ENCODE results near the gene CA14. TPM values are rescaled to one million over a fixed set of nuclear protein-coding genes. Genes with fewer than 3 reads are reported as not detected.
"Not testable (repeated sequence)": the region's sequence is repeated elsewhere in the genome, so short reads cannot be mapped to it uniquely, and the experiment has no call there.

The CA14 gene
- total RNA-seq, 1 experiment from 2014 or later = 53.6 TPM

DNA sequence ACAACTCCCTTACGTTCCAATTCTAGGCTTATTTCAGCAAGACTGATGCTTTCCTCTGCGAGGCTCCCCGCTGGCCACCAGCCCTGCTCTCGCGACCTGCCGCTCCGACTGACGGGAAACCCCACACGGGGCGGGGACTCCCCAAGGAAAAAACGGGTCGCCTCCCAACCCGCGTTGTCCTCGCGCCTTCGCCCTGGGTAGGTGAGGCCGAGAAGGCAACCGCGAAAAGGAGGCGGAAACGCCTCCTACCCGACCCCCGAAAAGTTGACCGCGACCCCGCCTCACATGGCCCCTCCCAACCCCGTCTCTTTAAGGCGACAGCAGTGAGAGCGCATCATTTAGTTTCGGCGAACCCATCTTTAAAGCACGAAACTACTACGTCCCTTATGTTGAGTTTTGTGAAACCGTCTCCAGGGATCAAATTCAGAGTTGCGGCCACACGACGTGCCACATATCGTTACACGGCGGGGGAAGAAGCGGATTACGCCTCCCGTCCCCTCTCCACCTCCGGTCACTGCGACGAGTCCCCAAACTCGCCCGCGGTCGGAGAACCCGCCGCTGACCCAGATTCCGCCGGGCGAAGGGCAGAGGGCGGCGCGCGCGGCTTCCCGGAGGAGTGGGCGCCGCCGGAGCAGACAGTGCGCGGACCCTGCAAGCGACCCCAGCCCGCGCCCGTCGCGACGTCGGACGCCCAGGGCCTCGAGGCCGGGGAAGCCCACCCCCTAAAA lies 22.8 kb upstream of the CA14 start:
- peak; percentile 64 for DNase-seq (ENCODE audit: low read depth, low spot score)
- in situ Hi-C loops (cut with HindIII; ENCODE audit: low pct_unique_long_range_greater_than_20kb, low sequenced_read_pairs) = no loop called here

DNA sequence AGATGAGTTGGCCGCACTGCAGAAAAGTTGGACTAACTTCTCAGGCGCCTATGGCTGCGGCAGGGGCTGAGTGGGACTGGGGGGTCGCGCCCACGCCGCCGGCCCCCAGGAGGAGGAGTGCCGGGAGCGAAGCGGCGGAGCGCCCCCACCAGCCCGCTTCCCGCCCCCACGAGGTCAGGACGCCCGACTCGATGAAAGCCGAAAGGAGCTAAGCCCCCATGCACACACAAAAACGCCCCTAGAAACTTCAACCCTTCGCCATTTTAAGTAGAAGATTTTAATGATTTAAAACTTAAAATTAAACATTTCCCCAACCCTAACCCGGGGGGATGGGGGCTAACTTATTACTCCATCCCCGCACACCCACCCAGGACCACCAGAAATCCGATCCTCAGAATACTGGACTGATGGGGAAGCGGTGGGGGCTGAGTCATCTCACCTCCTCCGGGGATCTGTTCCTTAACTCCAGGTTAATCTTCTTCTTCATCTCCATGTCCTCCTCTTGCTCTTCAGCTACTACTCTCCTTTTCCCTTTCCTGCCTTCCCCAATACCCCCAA lies 22.2 kb upstream of the CA14 start:
- DNase-seq (ENCODE audit: low read depth, low spot score) = peak; percentile 8
- in situ Hi-C loops (cut with HindIII; ENCODE audit: low pct_unique_long_range_greater_than_20kb, low sequenced_read_pairs) = no loop called here

DNA sequence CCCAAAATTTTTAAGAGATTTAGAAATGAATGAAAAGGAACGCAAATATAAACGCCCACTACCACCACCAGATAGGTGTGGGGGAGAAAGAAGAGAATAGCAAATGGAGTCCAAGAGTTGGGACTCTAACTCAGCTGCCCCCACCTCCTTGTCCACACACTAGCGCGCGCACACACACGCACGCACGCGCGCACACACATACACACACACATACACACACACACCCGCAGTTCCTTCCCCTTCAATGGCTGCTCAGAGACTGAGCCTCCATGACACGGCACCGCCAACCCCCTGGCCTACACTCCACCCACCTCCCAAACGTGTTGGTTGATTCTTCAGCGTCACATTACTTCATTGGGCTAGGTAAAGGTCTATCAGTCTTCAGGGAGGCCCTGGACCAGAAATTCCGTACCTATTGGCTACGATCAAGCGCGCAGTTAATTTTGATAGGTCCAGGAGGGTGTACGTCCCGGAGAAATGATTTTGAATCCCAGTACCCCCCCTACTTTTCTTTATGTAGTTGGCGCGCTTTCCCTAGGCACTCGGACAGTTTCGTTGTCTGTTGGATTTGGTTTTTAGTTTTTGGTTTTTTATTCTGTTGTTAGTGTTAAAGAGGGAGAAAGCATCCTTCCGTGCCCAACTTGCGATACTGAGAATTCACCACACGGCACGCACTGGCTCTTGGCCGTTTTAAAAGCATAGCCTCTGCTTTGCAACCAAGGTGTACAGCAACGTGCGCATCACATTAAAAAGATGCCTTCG lies 21.5 kb upstream of the CA14 start, which contains the start of gene ANP32E:
Gene ANP32E (minus strand): TSS at position 261 of the 762 bp plus-strand sequence. CDS start 326 bp downstream, outside the sequence.
- peak; percentile 100 for DNase-seq (ENCODE audit: low read depth, low spot score)
- in situ Hi-C loops (cut with HindIII; ENCODE audit: low pct_unique_long_range_greater_than_20kb, low sequenced_read_pairs) = no loop called here

DNA sequence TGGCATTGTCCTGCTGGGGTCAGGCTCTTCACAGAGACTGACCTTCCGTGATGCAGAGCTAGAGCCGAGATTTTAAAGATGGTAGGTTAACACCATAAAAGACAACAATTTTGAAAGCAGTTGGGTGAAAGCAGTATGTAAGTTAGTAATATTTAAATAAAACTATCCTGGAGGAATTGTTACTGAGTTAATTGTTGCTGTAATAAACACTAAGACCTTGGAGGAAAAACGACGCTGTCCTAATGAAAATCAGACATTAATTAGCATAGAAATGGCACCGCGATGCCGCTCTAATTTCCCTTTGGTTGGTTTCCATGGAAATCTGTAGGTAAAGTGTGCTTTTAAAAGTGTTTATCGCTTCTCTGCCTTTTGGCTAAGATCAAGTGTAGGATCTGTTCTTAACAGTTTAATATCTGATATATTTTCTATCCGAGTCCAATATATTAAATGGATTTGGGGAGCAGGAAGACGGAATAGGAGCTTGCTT lies 20.9 kb upstream of the CA14 start:
- DNase-seq (ENCODE audit: low read depth, low spot score) = no peak
- in situ Hi-C loops (cut with HindIII; ENCODE audit: low pct_unique_long_range_greater_than_20kb, low sequenced_read_pairs) = no loop called here

DNA sequence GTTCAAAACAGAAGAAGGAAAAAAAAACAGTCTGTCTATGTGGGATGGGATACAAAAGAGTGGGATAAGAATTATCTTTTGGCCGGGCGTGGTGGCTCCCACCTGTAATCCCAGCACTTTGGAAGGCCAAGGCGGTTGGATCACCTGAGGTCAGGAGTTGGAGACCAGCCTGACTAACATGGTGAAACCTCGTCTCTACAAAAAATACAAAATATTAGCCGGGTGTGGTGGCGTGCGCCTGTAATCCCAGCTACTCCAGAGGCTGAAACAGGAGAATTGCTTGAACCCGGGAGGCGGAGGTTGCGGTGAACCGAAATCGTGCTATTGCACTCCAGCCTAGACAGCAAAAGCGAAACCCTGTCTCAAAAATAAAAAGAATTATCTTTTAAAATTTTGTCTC lies 20.4 kb upstream of the CA14 start:
- DNase-seq (ENCODE audit: low read depth, low spot score); in situ Hi-C loops (cut with HindIII; ENCODE audit: low pct_unique_long_range_greater_than_20kb, low sequenced_read_pairs): not testable (repeated sequence)

DNA sequence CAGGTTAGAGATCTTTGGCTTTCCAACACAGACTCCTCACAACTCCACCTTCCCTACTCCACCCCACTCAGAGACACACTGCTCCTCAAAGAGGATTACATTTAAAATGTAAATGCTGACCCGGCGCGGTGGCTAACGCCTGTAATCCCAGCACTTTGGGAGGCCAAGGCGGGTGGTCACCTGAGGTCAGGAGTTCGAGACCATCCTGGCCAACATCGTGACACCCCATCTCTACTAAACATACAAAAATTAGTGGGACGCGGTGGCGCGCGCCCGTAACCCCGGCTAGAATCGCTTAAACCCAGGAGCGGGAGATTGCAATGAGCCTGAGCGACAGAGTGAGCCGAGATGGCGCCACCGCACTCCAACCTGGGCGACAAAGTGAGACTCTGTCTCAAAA lies 19.8 kb upstream of the CA14 start:
- DNase-seq (ENCODE audit: low read depth, low spot score) = no peak
- in situ Hi-C loops (cut with HindIII; ENCODE audit: low pct_unique_long_range_greater_than_20kb, low sequenced_read_pairs) = no loop called here

DNA sequence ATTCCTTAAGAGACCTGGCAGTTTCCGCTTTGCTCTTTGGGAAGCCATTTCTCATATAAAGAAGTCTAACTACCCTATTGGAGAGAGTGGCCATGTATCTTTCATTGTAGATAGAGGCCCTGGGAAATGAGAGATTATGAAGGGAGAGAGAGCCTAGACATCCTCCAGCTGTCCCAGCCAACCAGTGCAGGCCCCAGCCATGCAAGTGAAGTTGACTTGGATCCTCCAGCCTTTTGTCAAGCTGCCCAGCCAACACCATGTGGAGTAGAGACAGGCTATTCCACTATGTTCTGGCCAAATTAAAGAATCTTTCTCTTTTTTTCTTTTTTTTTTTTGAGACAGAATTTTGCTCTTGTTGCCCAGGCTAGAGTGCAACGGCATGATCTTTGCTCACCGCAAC lies 14.6 kb upstream of the CA14 start:
- no peak for DNase-seq (ENCODE audit: low read depth, low spot score)
- in situ Hi-C loops (cut with HindIII; ENCODE audit: low pct_unique_long_range_greater_than_20kb, low sequenced_read_pairs) = no loop called here

DNA sequence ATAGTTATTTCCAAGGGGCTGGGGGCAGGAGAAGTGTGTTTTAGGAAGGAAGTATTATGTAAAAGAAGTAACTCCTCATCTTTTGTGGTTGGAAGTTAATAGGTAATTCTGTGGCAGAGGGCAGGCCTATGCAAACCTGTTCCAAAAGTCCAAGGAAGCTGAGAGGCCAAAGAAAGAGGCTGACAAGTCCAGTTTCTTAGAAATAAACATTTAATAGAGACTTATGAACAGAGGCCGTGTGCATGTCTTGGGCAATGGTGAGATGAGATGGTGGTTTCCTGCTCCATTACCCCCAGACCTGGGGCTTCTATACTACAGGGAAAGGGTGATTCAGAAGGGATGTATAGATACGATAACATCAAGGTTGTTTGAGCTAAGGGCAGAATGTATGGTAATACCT lies 7.6 kb upstream of the CA14 start:
- no peak for DNase-seq (ENCODE audit: low read depth, low spot score)
- in situ Hi-C loops (cut with HindIII; ENCODE audit: low pct_unique_long_range_greater_than_20kb, low sequenced_read_pairs) = no loop called here

DNA sequence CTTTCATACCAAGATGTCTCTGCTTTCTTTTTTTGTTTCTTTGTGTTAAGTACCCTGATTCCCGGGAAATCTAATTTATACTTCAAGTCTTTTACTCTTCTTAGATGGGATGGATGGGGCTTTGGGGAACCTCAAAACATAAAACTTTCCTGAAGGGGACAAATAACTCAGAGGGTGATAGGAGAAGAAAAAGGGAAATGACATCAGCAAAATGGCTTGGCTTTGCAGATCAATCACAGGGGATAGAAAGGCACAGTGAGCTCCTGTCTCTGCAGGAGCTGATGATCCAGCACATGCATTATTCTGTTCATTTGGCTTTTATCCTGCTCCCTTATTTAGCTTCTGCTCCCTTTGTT lies 1.4 kb upstream of the CA14 start:
- no peak for DNase-seq (ENCODE audit: low read depth, low spot score)
- in situ Hi-C loops (cut with HindIII; ENCODE audit: low pct_unique_long_range_greater_than_20kb, low sequenced_read_pairs) = no loop called here

DNA sequence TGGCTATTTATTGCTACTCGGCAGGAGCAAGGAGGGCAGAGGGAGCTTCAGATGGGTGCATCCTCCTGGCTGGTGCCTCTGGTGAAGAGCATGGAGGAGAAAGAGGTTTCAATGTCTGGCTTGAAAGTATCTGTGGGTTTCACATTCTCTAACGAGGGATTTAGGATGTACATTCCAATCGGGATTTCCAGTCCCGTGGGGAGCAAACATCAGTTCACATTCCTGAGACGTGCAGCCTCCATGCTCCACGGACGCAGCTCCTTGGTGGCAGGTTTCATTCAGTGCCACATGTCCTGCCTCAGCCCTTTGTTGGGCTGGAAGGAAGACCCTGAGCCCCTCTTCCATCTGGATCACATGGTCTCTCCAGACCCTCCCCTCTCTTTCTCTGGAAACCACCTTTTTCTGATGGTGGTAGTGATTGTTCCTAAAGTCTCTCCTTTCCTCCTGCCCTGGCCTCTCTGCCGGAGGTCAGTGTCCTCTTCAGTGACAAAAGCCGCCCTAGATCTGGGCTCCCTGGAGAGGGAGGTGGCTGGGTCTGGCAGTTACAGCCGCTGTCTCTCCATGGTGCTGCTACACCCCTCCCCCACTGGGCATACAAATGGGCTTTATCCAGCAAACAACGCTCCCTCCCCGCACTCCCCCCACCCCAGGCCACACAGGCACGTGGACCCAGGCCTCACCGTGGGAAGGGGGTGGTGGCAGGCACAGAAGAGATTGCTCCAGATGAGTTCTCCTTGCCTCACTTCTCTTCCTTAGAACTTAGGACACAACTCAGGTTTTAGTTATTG lies 826 bp upstream of the CA14 start:
- in situ Hi-C loops (cut with HindIII; ENCODE audit: low pct_unique_long_range_greater_than_20kb, low sequenced_read_pairs) = no loop called here
- DNase-seq (ENCODE audit: low read depth, low spot score) = peak; percentile 94

DNA sequence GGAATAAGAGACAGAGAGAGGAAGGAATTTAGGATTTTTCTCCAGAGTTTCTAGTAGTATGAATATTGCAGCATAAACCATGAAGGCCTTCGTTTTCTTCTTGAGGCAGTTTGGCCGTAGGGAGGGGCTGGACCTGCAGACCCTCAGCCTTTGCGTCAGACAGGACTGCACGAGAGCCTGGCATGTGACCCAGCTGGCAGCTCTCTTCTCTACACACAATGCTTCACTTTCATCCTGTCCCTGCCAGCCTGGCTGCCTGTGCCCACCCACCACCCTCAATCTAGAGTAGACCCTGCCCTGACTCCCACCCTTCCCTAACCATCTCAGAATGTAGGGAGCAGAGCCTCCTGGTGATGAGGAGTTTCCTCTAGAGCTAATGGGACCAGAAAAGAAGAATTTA lies 1.6 kb downstream of the CA14 start:
- DNase-seq (ENCODE audit: low read depth, low spot score) = peak; percentile 96
- in situ Hi-C loops (cut with HindIII; ENCODE audit: low pct_unique_long_range_greater_than_20kb, low sequenced_read_pairs) = no loop called here

DNA sequence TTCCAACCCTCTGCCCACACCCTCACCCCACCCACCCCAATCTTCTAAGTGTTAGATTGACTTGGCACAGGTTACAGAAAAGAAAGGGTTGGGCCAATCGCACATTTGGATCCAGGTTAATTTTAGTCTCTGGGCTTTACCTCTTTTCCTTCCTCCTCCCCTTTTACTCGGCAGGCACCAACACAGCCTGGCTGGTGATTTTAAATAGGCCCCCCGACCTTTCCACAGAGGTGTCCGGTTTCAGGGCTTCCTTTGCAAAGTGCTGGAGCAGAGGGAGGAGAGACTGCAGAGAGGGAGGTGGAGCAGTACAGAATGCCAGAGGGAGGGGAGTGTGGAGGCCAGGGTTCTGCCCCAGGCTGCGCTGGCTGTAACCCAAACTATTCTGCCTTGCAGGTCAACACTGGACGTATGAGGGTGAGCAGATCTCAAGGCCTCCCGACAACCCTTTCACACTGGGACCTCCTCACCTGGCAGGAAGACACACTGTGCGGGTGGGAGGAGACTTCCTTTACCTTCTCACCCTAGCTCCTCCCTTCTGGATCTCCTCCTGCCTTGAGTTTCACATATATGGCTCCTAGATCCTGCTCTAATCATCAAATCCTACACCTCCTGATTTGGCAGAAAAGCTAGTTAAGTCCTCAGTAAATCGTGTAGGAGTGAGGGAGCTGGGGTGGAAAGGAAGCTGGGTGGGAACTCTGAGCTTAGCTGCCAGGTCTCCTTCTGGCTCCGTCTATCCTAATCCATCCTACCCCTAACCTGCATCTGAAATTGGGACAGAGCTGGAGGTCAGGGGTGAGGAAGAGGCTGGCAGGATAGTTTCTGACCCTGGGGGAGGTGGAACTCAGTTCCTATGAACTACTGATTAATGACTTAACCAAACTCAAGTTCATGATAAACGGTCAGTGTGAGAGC lies 2.4 kb downstream of the CA14 start:
- peak; percentile 73 for DNase-seq (ENCODE audit: low read depth, low spot score)
- in situ Hi-C loops (cut with HindIII; ENCODE audit: low pct_unique_long_range_greater_than_20kb, low sequenced_read_pairs) = no loop called here

DNA sequence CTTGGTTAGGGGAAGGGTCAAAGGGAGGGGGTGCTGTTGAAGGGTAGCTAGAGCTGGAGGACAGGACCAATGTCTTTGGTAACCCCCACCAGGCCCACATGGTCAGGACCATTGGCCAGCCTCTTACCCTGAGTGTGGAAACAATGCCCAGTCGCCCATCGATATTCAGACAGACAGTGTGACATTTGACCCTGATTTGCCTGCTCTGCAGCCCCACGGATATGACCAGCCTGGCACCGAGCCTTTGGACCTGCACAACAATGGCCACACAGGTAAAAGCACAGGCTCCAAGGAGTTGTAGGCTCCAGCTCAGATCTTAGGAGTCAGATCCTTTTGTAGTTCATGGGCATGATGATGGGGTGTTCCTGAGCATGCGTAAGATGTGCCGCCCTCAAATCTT lies 3.8 kb downstream of the CA14 start:
- DNase-seq (ENCODE audit: low read depth, low spot score) = no peak
- in situ Hi-C loops (cut with HindIII; ENCODE audit: low pct_unique_long_range_greater_than_20kb, low sequenced_read_pairs) = no loop called here

DNA sequence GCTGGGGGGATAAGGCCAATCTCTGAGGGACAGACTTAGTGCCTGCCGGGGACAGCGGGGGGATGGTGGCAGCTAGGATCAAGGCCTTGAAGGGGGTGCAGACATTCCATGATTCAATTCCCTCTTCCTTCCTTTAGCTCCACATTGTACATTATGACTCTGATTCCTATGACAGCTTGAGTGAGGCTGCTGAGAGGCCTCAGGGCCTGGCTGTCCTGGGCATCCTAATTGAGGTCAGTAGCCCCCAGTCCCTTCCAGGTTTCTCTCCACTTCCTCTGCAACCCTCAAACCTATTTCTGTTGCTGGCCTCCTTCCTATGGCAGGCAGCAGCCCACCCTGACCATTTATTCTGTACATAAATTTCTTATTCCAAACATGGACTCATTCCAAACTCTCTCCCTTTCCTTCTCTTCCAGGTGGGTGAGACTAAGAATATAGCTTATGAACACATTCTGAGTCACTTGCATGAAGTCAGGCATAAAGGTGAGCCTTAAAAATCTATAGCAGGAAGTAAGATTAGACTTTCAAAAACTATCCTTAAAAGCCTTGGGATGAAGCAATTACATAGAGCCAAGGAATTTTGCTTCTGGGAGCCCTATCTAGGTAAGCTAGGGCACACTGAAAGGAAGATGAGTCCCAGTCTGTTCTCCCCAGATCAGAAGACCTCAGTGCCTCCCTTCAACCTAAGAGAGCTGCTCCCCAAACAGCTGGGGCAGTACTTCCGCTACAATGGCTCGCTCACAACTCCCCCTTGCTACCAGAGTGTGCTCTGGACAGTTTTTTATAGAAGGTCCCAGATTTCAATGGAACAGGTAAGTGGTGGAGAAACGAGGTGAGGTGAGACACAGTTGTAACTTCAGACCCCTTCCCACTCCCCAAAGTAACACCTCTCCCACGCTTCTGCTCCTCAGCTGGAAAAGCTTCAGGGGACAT lies 5.1 kb downstream of the CA14 start:
- DNase-seq (ENCODE audit: low read depth, low spot score) = no peak
- in situ Hi-C loops (cut with HindIII; ENCODE audit: low pct_unique_long_range_greater_than_20kb, low sequenced_read_pairs) = no loop called here

DNA sequence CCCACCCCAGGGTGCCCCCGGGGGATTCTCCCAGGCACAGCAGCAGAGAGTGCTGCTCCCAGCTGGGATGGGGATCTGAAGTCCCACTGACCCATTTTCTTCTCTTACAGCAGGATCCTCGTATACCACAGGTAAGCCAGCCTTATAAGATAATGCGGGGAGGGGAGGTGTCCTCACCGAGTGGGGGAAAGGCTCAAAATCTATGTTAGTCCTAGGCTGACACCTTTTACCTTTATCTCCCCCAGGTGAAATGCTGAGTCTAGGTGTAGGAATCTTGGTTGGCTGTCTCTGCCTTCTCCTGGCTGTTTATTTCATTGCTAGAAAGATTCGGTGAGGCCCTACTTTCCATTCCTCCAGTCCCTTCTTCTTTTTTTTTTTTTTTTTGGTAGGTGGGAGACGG lies 6.0 kb downstream of the CA14 start:
- DNase-seq (ENCODE audit: low read depth, low spot score) = no peak
- in situ Hi-C loops (cut with HindIII; ENCODE audit: low pct_unique_long_range_greater_than_20kb, low sequenced_read_pairs) = no loop called here

DNA sequence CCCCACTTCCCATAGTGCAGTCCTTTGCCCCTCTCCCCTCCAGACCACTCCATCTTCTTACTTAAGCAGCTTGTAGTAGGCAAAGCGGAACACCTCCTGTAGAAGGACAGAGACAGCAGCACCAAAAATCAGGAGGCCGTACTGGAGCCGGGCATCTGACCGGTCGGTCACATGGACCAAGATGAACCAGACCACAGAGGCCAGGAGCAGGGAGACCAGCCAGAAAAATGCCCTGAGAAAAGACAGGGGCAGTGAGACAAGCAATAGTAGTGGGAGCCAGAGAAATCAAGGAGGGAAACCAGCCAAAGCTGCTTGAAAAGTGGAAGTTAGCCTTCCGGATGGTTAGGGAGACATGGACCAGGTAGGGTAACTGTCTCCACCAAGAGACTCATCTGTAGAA lies 10.3 kb downstream of the CA14 start:
- no peak for DNase-seq (ENCODE audit: low read depth, low spot score)
- in situ Hi-C loops (cut with HindIII; ENCODE audit: low pct_unique_long_range_greater_than_20kb, low sequenced_read_pairs) = no loop called here

All from SK-MEL-5 (cell line).